BLaER1 (cell line): ENCODE measurements around the gene SF3A2.

ENCODE experiments used
- H3K27ac ChIP-seq: shearing (Covaris generic); formaldehyde crosslinking; 2 replicates; pipeline ENCODE4 v1.8.1; 2022
- H3K27me3 ChIP-seq: shearing (Covaris generic); formaldehyde crosslinking; 2 replicates; pipeline ENCODE4 v1.8.1; 2022
- H3K36me3 ChIP-seq: shearing (Covaris generic); formaldehyde crosslinking; 2 replicates; pipeline ENCODE4 v1.8.1; 2022
- H3K4me1 ChIP-seq: shearing (Covaris generic); formaldehyde crosslinking; 2 replicates; pipeline ENCODE4 v1.8.1; 2022
- H3K4me2 ChIP-seq: shearing (Covaris generic); formaldehyde crosslinking; 2 replicates; pipeline ENCODE4 v1.8.1; 2022
- H3K4me3 ChIP-seq: shearing (Covaris generic); formaldehyde crosslinking; 2 replicates; pipeline ENCODE4 v1.8.1; 2022
- H3K9ac ChIP-seq: shearing (Covaris generic); formaldehyde crosslinking; 2 replicates; pipeline ENCODE4 v1.8.1; 2022
- H3K9me3 ChIP-seq: shearing (Covaris generic); formaldehyde crosslinking; 2 replicates; pipeline ENCODE4 v1.8.1; 2022
- H4K20me1 ChIP-seq: shearing (Covaris generic); formaldehyde crosslinking; 2 replicates; pipeline ENCODE4 v1.8.1; 2022
- Cebpa-rat ChIP-seq: shearing (Covaris generic); IDR thresholded peaks from 2 replicates; pipeline ENCODE4 v1.8.1; 2022

SF3A2 gene

GRCh38 chr19:2236314-2237050 lies at the start of gene SF3A2, which contains the start of gene PLEKHJ1:
TSS of gene SF3A2 (plus strand) at chr19:2236824. CDS start at chr19:2243419, 6,595 bp downstream.
TSS of gene PLEKHJ1 (minus strand) at chr19:2236329. CDS start at chr19:2236248, 81 bp downstream.
- no peaks in the 10 kb centered on the region for H3K9me3 ChIP-seq
- peak within 1 kb of the TSS; percentile 99 for H3K27ac ChIP-seq
- peaks cover 80% of the 10 kb centered on the region for H3K4me1 ChIP-seq
- no peak for TF ChIP-seq Cebpa-rat
- no peaks in the 10 kb centered on the region for H3K27me3 ChIP-seq
- peak within 1 kb of the TSS; percentile 98 for H3K9ac ChIP-seq
- H4K20me1 ChIP-seq = peaks cover 89% of the 10 kb centered on the region
- peaks cover 43% of the 10 kb centered on the region for H3K36me3 ChIP-seq
- H3K4me2 ChIP-seq = peak within 1 kb of the TSS; percentile 98
- H3K4me3 ChIP-seq = peak within 1 kb of the TSS; percentile 97

GRCh38 chr19:2187159-2187558 lies 49.5 kb upstream of the SF3A2 start:
- TF ChIP-seq Cebpa-rat = no peak
- Histone ChIP-seq H3K9ac (no peak overlapping the region), H3K4me1 (peaks cover 59% of the 10 kb centered on the region), H4K20me1 (peaks cover 99% of the 10 kb centered on the region), H3K27ac (0 out of 2 replicates have a peak overlapping the region, but pooled peaks have one; percentile 6), H3K36me3 (peaks cover 91% of the 10 kb centered on the region), H3K27me3 (no peaks in the 10 kb centered on the region), H3K9me3 (peaks cover 16% of the 10 kb centered on the region), H3K4me3 (no peak overlapping the region), H3K4me2 (peak overlapping the region; percentile 76)

DNA sequence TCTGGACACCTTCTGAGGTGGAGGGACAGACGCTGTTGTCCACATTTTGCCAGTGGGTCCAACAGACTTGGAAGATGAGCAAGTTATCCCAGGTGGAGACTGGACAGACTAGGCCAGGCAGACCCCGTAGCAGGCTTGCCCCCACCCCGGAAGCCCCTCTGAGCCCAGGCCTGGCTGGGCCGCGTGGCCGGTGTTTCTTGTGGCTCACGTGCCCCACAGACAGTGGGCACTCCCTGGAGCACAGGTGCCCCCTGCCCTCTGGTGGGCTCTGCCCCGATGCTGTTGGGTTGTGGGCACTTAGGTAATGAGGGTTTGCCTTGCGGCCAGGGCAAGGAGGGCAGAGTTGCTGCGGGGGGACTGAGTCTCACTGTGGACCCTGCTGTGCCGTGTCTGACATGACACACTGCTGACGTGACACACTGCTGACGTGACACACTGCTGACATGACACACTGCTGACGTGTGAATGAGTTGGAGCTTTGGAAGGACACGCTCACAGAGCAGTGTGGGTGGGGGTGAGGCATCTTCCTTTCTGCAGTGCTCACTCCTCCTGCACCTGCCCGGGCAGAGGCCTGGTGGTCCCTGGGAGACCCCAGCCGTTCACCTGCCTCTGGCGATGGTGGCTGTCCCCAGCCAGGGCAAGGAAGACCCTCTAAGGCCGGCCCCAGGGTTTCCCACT lies 47.8 kb upstream of the SF3A2 start:
- H4K20me1 ChIP-seq = peaks cover 99% of the 10 kb centered on the region
- no peak for TF ChIP-seq Cebpa-rat
- H3K36me3 ChIP-seq = peaks cover 91% of the 10 kb centered on the region
- H3K4me3 ChIP-seq = no peak overlapping the region
- peak overlapping the region; percentile 61 for H3K9ac ChIP-seq
- H3K27ac ChIP-seq = peak overlapping the region; percentile 64
- H3K9me3 ChIP-seq = peaks cover 16% of the 10 kb centered on the region
- H3K27me3 ChIP-seq = no peaks in the 10 kb centered on the region
- H3K4me1 ChIP-seq = peaks cover 57% of the 10 kb centered on the region
- H3K4me2 ChIP-seq = peak overlapping the region; percentile 70

DNA sequence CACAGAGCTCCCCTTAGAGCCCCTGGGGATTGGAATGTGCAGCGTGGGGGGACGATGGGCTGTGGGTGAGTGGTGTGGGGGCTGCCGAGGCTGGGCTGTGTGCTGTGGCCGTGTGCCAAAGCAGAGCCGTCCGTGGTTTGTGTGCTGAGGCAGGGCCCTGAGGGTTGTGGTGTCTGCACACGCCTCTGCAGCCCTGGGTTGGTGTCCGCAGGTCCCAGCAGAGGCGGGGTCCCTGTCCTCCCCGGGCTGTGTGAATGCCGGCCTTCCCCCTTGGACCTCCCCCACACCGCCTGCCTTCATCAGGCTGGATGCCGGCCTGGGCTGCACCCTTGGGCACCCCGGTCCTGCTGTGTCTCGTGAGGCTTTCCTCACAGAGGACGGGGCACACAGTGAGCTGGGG lies 46.7 kb upstream of the SF3A2 start:
- peak overlapping the region; percentile 61; the same call in 1 of the 2 replicates for H3K9ac ChIP-seq
- no peaks in the 10 kb centered on the region for H3K27me3 ChIP-seq
- peak overlapping the region; percentile 64 for H3K27ac ChIP-seq
- peaks cover 16% of the 10 kb centered on the region for H3K9me3 ChIP-seq
- peaks cover 47% of the 10 kb centered on the region for H3K4me1 ChIP-seq
- peak overlapping the region; percentile 70 for H3K4me2 ChIP-seq
- no peak overlapping the region for H3K4me3 ChIP-seq
- peaks cover 91% of the 10 kb centered on the region for H3K36me3 ChIP-seq
- peaks cover 99% of the 10 kb centered on the region for H4K20me1 ChIP-seq
- no peak for TF ChIP-seq Cebpa-rat

- Histone ChIP-seq H3K4me2 (no peak overlapping the region), H3K4me1 (peaks cover 44% of the 10 kb centered on the region), H3K27me3 (no peaks in the 10 kb centered on the region), H4K20me1 (peaks cover 99% of the 10 kb centered on the region), H3K9ac (no peak overlapping the region), H3K36me3 (peaks cover 91% of the 10 kb centered on the region), H3K27ac (peak overlapping the region; percentile 64; the same call in 1 of the 2 replicates), H3K9me3 (peaks cover 14% of the 10 kb centered on the region), H3K4me3 (no peak overlapping the region)
- TF ChIP-seq Cebpa-rat = no peak
Observed at GRCh38 chr19:2190848-2191455, 45.7 kb upstream of the SF3A2 start.

DNA sequence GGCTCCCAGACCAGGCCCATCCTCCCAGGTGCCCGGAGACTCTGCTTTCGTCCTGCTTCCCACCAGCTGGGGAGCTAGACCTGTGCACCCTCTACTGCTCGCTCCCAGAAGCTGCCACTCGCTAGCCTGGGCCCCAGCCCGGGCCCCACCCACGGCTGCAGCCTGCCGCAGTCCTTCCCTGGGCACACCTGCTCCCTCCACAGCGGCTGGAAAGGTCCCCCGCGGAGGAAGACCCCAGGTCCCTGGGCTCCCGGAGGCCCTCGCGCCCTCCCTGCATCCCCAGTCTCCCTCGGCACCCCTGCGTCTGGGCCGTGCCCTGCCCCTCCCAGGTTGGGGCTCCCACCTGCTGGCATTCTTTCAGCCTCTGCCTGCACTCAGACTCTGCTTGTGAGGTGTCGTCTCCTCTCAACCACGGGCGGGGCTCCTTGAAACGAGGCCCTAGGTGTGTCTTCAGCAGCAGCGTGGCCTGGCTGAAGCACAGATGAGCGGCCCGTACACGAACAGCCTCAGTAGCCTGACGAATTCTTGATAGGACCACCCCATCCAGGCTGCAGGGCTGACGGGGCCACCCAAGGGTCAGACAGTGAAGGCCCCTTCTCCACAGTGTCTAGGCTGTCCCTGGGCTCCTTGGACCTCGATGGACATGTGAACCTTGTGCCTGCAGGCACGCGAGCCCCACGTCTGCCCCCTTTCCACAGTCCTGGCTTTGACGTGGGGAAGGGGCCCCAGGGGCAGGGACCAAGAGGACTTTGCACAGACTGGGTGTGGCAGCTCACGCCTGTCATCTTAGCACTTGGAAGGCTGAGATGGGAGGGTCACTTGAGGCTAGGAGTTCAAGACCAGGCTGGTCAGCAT lies 44.9 kb upstream of the SF3A2 start:
- TF ChIP-seq Cebpa-rat = no peak
- H3K4me3 ChIP-seq = no peak overlapping the region
- no peak overlapping the region for H3K4me2 ChIP-seq
- H3K27ac ChIP-seq = no peak overlapping the region
- peaks cover 91% of the 10 kb centered on the region for H3K36me3 ChIP-seq
- peaks cover 7% of the 10 kb centered on the region for H3K9me3 ChIP-seq
- no peak overlapping the region for H3K9ac ChIP-seq
- H3K4me1 ChIP-seq = peaks cover 46% of the 10 kb centered on the region
- peaks cover 99% of the 10 kb centered on the region for H4K20me1 ChIP-seq
- H3K27me3 ChIP-seq = no peaks in the 10 kb centered on the region

DNA sequence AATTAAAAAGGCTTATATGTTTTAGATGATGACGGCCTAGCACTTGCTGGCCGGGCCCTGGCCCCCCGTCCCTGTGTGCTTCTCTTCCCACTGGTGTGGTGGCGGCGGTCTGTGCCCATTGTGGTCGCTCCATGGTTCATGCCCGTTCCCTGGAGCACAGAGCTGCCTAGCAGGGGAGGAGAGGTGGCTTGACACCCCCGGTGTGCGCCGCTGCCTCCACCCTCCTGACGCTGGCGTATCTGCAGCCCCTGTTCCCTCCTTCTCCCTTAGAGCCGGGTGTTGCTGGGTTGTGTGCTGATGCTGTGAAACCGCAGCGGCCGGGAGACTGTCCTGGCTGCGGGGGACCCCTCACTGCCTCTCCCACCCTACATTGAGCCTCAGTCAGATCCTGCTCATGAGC lies 43.8 kb upstream of the SF3A2 start:
- no peak overlapping the region for H3K4me3 ChIP-seq
- H3K4me2 ChIP-seq = no peak overlapping the region
- no peak overlapping the region for H3K9ac ChIP-seq
- H4K20me1 ChIP-seq = peaks cover 99% of the 10 kb centered on the region
- peaks cover 94% of the 10 kb centered on the region for H3K36me3 ChIP-seq
- no peak overlapping the region for H3K27ac ChIP-seq
- H3K27me3 ChIP-seq = no peaks in the 10 kb centered on the region
- H3K4me1 ChIP-seq = peaks cover 47% of the 10 kb centered on the region
- H3K9me3 ChIP-seq = no peaks in the 10 kb centered on the region
- TF ChIP-seq Cebpa-rat = no peak

GRCh38 chr19:2193807-2194206 lies 42.8 kb upstream of the SF3A2 start:
- Histone ChIP-seq H3K4me2 (no peak overlapping the region), H3K27me3 (no peaks in the 10 kb centered on the region), H3K27ac (no peak overlapping the region), H4K20me1 (peaks cover 100% of the 10 kb centered on the region), H3K4me1 (peaks cover 48% of the 10 kb centered on the region), H3K9me3 (no peaks in the 10 kb centered on the region), H3K4me3 (no peak overlapping the region), H3K36me3 (peaks cover 99% of the 10 kb centered on the region), H3K9ac (no peak overlapping the region)
- no peak for TF ChIP-seq Cebpa-rat

DNA sequence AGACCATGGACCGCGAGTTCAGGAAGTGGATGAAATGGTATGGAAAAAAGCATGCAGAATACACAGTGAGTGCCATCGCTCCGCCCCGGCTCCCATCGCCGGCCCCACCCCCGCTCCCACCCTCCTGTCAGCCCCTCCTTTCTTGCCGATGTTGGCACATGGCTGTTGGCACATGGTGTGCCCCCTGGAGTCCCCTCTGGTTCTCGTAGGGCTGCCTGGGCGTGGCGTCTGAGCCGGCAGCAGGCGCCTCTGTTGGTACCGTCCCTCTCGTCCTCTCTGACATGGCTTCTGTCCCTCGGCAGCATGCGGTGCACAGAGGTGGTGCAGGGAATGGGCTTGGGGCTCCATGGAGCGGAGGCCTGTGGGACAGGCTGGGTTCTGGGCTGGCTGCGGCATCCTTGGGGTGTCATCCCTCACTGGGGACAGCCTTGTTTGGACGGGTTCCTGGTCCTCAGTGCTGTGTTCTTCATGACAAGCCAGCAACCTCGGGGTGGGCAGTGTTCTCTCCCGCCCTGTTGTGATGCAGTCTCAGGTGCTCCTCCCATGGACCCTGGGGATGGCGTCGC lies 42.0 kb upstream of the SF3A2 start:
- Histone ChIP-seq H3K4me2 (no peak overlapping the region), H3K27me3 (no peaks in the 10 kb centered on the region), H3K27ac (no peak overlapping the region), H3K9ac (no peak overlapping the region), H3K4me1 (peaks cover 48% of the 10 kb centered on the region), H3K9me3 (no peaks in the 10 kb centered on the region), H4K20me1 (peaks cover 100% of the 10 kb centered on the region), H3K4me3 (no peak overlapping the region), H3K36me3 (peaks cover 94% of the 10 kb centered on the region)
- no peak for TF ChIP-seq Cebpa-rat
